Upper lobe of left lung (tissue), 6 donors: ENCODE measurements around the gene DSCAM. TPM values are rescaled to one million over a fixed set of nuclear protein-coding genes. Genes with fewer than 3 reads are reported as not detected.

Source experiments
- ATAC-seq, 2 donors: fragments of 200-7000 bp; cut with Tn5 transposase; one replicate each; pipeline ENCODE4 v1.9.1; 2022; ENCODE audit warnings: mild to moderate bottlenecking in 2 of 2, moderate library complexity in 2 of 2; ENCODE audit not compliant: low FRiP score in 2 of 2
- DNase-seq, 2 donors: peaks; one replicate each; pipeline ENCODE4 v3.0.0-alpha.2; 2019 to 2020
- H3K27ac ChIP-seq, 4 donors: fragments of 200-600 bp; sonication (generic); one replicate each; pipeline ENCODE4 v1.5.1; 2016 to 2019
- H3K27me3 ChIP-seq, 4 donors: fragments of 200-600 bp; sonication (generic); one replicate each; pipeline ENCODE4 v1.5.1; 2017 to 2019
- H3K36me3 ChIP-seq, 4 donors: fragments of 200-600 bp; sonication (generic); one replicate each; pipeline ENCODE4 v1.5.1; 2016 to 2019
- H3K4me1 ChIP-seq, 4 donors: fragments of 200-600 bp; sonication (generic); one replicate each; pipeline ENCODE4 v1.5.1; 2018 to 2019
- H3K4me3 ChIP-seq, 4 donors: fragments of 200-600 bp; sonication (generic); one replicate each; pipeline ENCODE4 v1.5.1; 2017 to 2019; ENCODE audit warnings: mild to moderate bottlenecking in 2 of 4, moderate library complexity in 1 of 4
- H3K9me3 ChIP-seq, 4 donors: fragments of 200-600 bp; sonication (generic); one replicate each; pipeline ENCODE4 v1.5.1; 2018 to 2019
- CTCF ChIP-seq, 6 experiments: fragments of 450-650 bp in 4 of 6; fragments of 200-600 bp in 2 of 6; sonication (generic) in 2 of 6; IDR thresholded peaks; one replicate each; pipeline ENCODE4 v1.5.1; 2016 to 2019; ENCODE audit warnings: antibody characterized with exemption in 6 of 6
- EP300 ChIP-seq, 4 donors: sonication (generic); formaldehyde crosslinking; IDR thresholded peaks; one replicate each; pipeline ENCODE4 v1.5.1; 2017; ENCODE audit warnings: antibody characterized with exemption in 4 of 4, control low read depth in 2 of 4
- POLR2A ChIP-seq, 4 donors: fragments of 450-650 bp; IDR thresholded peaks; one replicate each; pipeline ENCODE4 v1.5.1; 2016 to 2017; ENCODE audit warnings: antibody characterized with exemption in 4 of 4, mild to moderate bottlenecking in 2 of 4
- POLR2AphosphoS5 ChIP-seq, 2 donors: sonication (generic); formaldehyde crosslinking; IDR thresholded peaks; one replicate each; pipeline ENCODE4 v1.5.1; 2017; ENCODE audit warnings: antibody characterized with exemption in 2 of 2
- WGBS, 2 donors: methylation state at CpG; one replicate each; pipeline ENCODE4 v1.1.5; 2017 to 2018; 5-methylcytosine and 5-hydroxymethylcytosine counted together
- total RNA-seq, 6 donors: library from RNA; depleted of rRNA in 4 of 6; stranded (reverse); fragments of >200 nt in 4 of 6; gene quantifications; one replicate each; pipeline versions ENCODE4 v1.1.0 to v1.2.1, GENCODE V29; 2016 to 2021
- donor health status: DM: no; HTN: no; CAD: no; lungs with moderate emphysema.
- donor health status: DM: no; HTN: yes; CAD: no; lungs with severe emphysema.

Gene DSCAM
- total RNA-seq, 6 donors from 2014 or later = under 0.01 to 0.61 (median 0.26) TPM; not detected in 1

- Histone ChIP-seq H3K4me1 (no peaks in the 10 kb centered on the region), H3K9me3 (no peaks in the 10 kb centered on the region), H3K4me3 (no peak overlapping the region), H3K27me3 (no peaks in the 10 kb centered on the region), H3K27ac (no peak overlapping the region), H3K36me3 (no peaks in the 10 kb centered on the region)
- DNase-seq (no peak), ATAC-seq (no peak)
- no peak for TF ChIP-seq POLR2A (IDR thresholded peaks at IDR 0.05)
- TF ChIP-seq CTCF (IDR thresholded peaks at IDR 0.05) = no peak
- TF ChIP-seq EP300 (IDR thresholded peaks at IDR 0.05) = no peak
- TF ChIP-seq POLR2AphosphoS5 (IDR thresholded peaks at IDR 0.05) = no peak
- 48 to 49% methylated on average over 2 of the region's 2 CpGs for WGBS, 2 donors
Measured at GRCh38 chr21:40162075-40162474, 684.9 kb downstream of the DSCAM start.

- H3K4me1 ChIP-seq = no peaks in the 10 kb centered on the region
- no peaks in the 10 kb centered on the region for H3K27me3 ChIP-seq
- no peak overlapping the region for H3K4me3 ChIP-seq
- no peak overlapping the region for H3K27ac ChIP-seq
- DNase-seq = no peak
- no peak for TF ChIP-seq POLR2AphosphoS5 (IDR thresholded peaks at IDR 0.05)
- no peak for TF ChIP-seq POLR2A (IDR thresholded peaks at IDR 0.05)
- TF ChIP-seq CTCF (IDR thresholded peaks at IDR 0.05) = no peak
- TF ChIP-seq EP300 (IDR thresholded peaks at IDR 0.05) = no peak
- no peaks in the 10 kb centered on the region for H3K36me3 ChIP-seq
- ATAC-seq = no peak
- no peaks in the 10 kb centered on the region for H3K9me3 ChIP-seq
- WGBS, 2 donors = 79 to 84% methylated on average over 3 to 5 of the region's 5 CpGs
Measured at GRCh38 chr21:40160911-40161310, 686.0 kb downstream of the DSCAM start.

GRCh38 chr21:40158366-40158765, 688.6 kb downstream of the DSCAM start:
- DNase-seq = no peak
- Histone ChIP-seq H3K36me3 (no peaks in the 10 kb centered on the region), H3K27ac (no peak overlapping the region), H3K4me1 (no peaks in the 10 kb centered on the region), H3K27me3 (no peaks in the 10 kb centered on the region), H3K4me3 (no peak overlapping the region), H3K9me3 (no peaks in the 10 kb centered on the region)
- WGBS, 2 donors = 54 to 60% methylated on average over 3 of the region's 3 CpGs
- ATAC-seq = no peak
- no peak for TF ChIP-seq CTCF (IDR thresholded peaks at IDR 0.05)

GRCh38 chr21:40155563-40155962, 691.4 kb downstream of the DSCAM start:
- H3K9me3 ChIP-seq = no peaks in the 10 kb centered on the region
- WGBS, 2 donors = 70 to 82% methylated on average over 7 of the region's 7 CpGs
- no peak overlapping the region for H3K27ac ChIP-seq
- H3K27me3 ChIP-seq = no peaks in the 10 kb centered on the region
- H3K36me3 ChIP-seq = no peaks in the 10 kb centered on the region
- peak in 1 of 2 donors; percentile 59 for ATAC-seq
- H3K4me1 ChIP-seq = no peaks in the 10 kb centered on the region
- no peak for DNase-seq
- no peak overlapping the region for H3K4me3 ChIP-seq
- TF ChIP-seq POLR2AphosphoS5 (IDR thresholded peaks at IDR 0.05) = no peak
- TF ChIP-seq POLR2A (IDR thresholded peaks at IDR 0.05) = no peak
- no peak for TF ChIP-seq EP300 (IDR thresholded peaks at IDR 0.05)
- TF ChIP-seq CTCF (IDR thresholded peaks at IDR 0.05) = no peak

GRCh38 chr21:40153351-40153750, 693.6 kb downstream of the DSCAM start:
- 96 to 100% methylated on average over 4 of the region's 4 CpGs for WGBS, 2 donors
- TF ChIP-seq CTCF (IDR thresholded peaks at IDR 0.05) (no peak), POLR2A (IDR thresholded peaks at IDR 0.05) (no peak), EP300 (IDR thresholded peaks at IDR 0.05) (no peak), POLR2AphosphoS5 (IDR thresholded peaks at IDR 0.05) (no peak)
- DNase-seq = no peak
- H3K36me3 ChIP-seq = no peaks in the 10 kb centered on the region
- no peak overlapping the region for H3K27ac ChIP-seq
- no peaks in the 10 kb centered on the region for H3K4me1 ChIP-seq
- no peaks in the 10 kb centered on the region for H3K9me3 ChIP-seq
- no peaks in the 10 kb centered on the region for H3K27me3 ChIP-seq
- ATAC-seq = no peak
- no peak overlapping the region for H3K4me3 ChIP-seq
